Measurements from ENCODE around the gene SFTPB.

The SFTPB gene

GRCh38 chr2:85666016-85666415, 2.0 kb downstream of the SFTPB start:
- no peak overlapping the region for H2AFZ ChIP-seq (ENCODE audit: low read depth, low read length)
- H4K20me1 ChIP-seq (ENCODE audit: insufficient read depth, low read length) = no peaks in the 10 kb centered on the region

GRCh38 chr2:85665264-85665937, 2.6 kb downstream of the SFTPB start:
- Histone ChIP-seq H2AFZ (ENCODE audit: low read depth, low read length) (no peak overlapping the region), H3K9ac (ENCODE audit: low read length) (no peak overlapping the region), H3K36me3 (replicated peaks; ENCODE audit: low read depth, low read length) (no peaks in the 10 kb centered on the region), H4K20me1 (ENCODE audit: insufficient read depth, low read length) (no peaks in the 10 kb centered on the region), H3K27ac (ENCODE audit: low read length) (no peak overlapping the region), H3K4me3 (ENCODE audit: low read length) (no peak overlapping the region), H3K27me3 (ENCODE audit: low read depth, low read length) (peaks cover 6% of the 10 kb centered on the region), H3K79me2 (ENCODE audit: low read length) (no peaks in the 10 kb centered on the region), H3K4me2 (ENCODE audit: low read length) (no peak overlapping the region), H3K9me3 (ENCODE audit: insufficient read depth, low read length) (no peaks in the 10 kb centered on the region), H3K4me1 (ENCODE audit: low read length) (peaks cover 27% of the 10 kb centered on the region)
- no peak for TF ChIP-seq CTCF (IDR thresholded peaks at IDR 0.05; ENCODE audit: low read depth, low read length)
- no peak for TF ChIP-seq EZH2phosphoT487 (IDR thresholded peaks at IDR 0.05; ENCODE audit: low read depth)

More at GRCh38 chr2:85666016-85666415, 2.0 kb downstream of the SFTPB start:
- Histone ChIP-seq H3K27ac (ENCODE audit: low read length) (no peak overlapping the region), H3K4me2 (ENCODE audit: low read length) (no peak overlapping the region), H3K36me3 (replicated peaks; ENCODE audit: low read depth, low read length) (no peaks in the 10 kb centered on the region), H3K9ac (ENCODE audit: low read length) (no peak overlapping the region), H3K9me3 (ENCODE audit: insufficient read depth, low read length) (no peaks in the 10 kb centered on the region), H3K4me3 (ENCODE audit: low read length) (no peak overlapping the region), H3K27me3 (ENCODE audit: low read depth, low read length) (peaks cover 11% of the 10 kb centered on the region), H3K4me1 (ENCODE audit: low read length) (peaks cover 33% of the 10 kb centered on the region), H3K79me2 (ENCODE audit: low read length) (no peaks in the 10 kb centered on the region)
- TF ChIP-seq CTCF (IDR thresholded peaks at IDR 0.05; ENCODE audit: low read depth, low read length) (no peak), EZH2phosphoT487 (IDR thresholded peaks at IDR 0.05; ENCODE audit: low read depth) (no peak)

- H3K4me3 ChIP-seq (ENCODE audit: low read length) = no peak overlapping the region
- H3K4me1 ChIP-seq (ENCODE audit: low read length) = peaks cover 11% of the 10 kb centered on the region
- H3K27ac ChIP-seq (ENCODE audit: low read length) = no peak overlapping the region
- H3K9ac ChIP-seq (ENCODE audit: low read length) = no peak overlapping the region
- H3K79me2 ChIP-seq (ENCODE audit: low read length) = no peaks in the 10 kb centered on the region
- H3K36me3 ChIP-seq (replicated peaks; ENCODE audit: low read depth, low read length) = no peaks in the 10 kb centered on the region
- no peak overlapping the region for H3K4me2 ChIP-seq (ENCODE audit: low read length)
- no peaks in the 10 kb centered on the region for H3K9me3 ChIP-seq (ENCODE audit: insufficient read depth, low read length)
- no peaks in the 10 kb centered on the region for H4K20me1 ChIP-seq (ENCODE audit: insufficient read depth, low read length)
- TF ChIP-seq CTCF (IDR thresholded peaks at IDR 0.05; ENCODE audit: low read depth, low read length) = no peak
- TF ChIP-seq EZH2phosphoT487 (IDR thresholded peaks at IDR 0.05; ENCODE audit: low read depth) = no peak
- H3K27me3 ChIP-seq (ENCODE audit: low read depth, low read length) = no peaks in the 10 kb centered on the region; the same call in 1 of the 2 replicates
- H2AFZ ChIP-seq (ENCODE audit: low read depth, low read length) = no peak overlapping the region
These were observed 4.1 kb downstream of the SFTPB start for GRCh38 chr2:85663594-85664565.
